OCI-LY1 (cell line): ENCODE results near the gene CAMTA2.
A peak's percentile ranks its signal among the peaks of the same experiment; 100 is the strongest.

Experiments
- H2AFZ ChIP-seq: fragments of 200-600 bp; sonication (generic), shearing (Covaris generic); 2 replicates; pipeline ENCODE4 v1.6.0; 2014; ENCODE audit warnings: antibody characterized with exemption, mild to moderate bottlenecking, low read length
- H3F3A ChIP-seq: fragments of 200-600 bp; sonication (generic), shearing (Covaris generic); 2 replicates; pipeline ENCODE4 v1.6.0; 2014; ENCODE audit warnings: mild to moderate bottlenecking, antibody characterized with exemption, low read length, moderate library complexity; ENCODE audit not compliant: insufficient read depth
- H3K27ac ChIP-seq: fragments of 200-600 bp; sonication (generic); 2 replicates; pipeline ENCODE4 v1.5.1; 2014; ENCODE audit warnings: low read length, mixed run types, mild to moderate bottlenecking, low read depth; ENCODE audit not compliant: poor library complexity, severe bottlenecking
- H3K27me3 ChIP-seq: fragments of 200-600 bp; sonication (generic); 2 replicates; pipeline ENCODE4 v1.6.0; 2014; ENCODE audit warnings: antibody characterized with exemption, mild to moderate bottlenecking, low read length, moderate library complexity; ENCODE audit not compliant: insufficient read depth
- H3K36me3 ChIP-seq: fragments of 200-600 bp; sonication (generic); 2 replicates; pipeline ENCODE4 v1.6.1; 2014; ENCODE audit warnings: mild to moderate bottlenecking, antibody characterized with exemption, low read length, moderate library complexity, mixed read lengths; ENCODE audit not compliant: insufficient read depth
- H3K4me1 ChIP-seq: fragments of 200-600 bp; sonication (generic); 2 replicates; pipeline ENCODE4 v1.5.1; 2014; ENCODE audit warnings: mild to moderate bottlenecking, low read length, moderate library complexity; ENCODE audit not compliant: insufficient read depth, severe bottlenecking
- H3K4me2 ChIP-seq: fragments of 200-600 bp; sonication (generic), shearing (Covaris generic); 2 replicates; pipeline ENCODE4 v1.6.1; 2014; ENCODE audit warnings: low read length
- H3K4me3 ChIP-seq: fragments of 200-600 bp; sonication (generic); 2 replicates; pipeline ENCODE4 v1.5.1; 2014; ENCODE audit warnings: low read length, low read depth, mild to moderate bottlenecking, mixed read lengths; ENCODE audit not compliant: poor library complexity, severe bottlenecking
- H3K79me2 ChIP-seq: fragments of 200-600 bp; shearing (Covaris generic); 2 replicates; pipeline ENCODE4 v1.6.1; 2016; ENCODE audit warnings: mixed run types, low read length, mixed read lengths; ENCODE audit not compliant: insufficient read depth
- H3K9ac ChIP-seq: fragments of 200-600 bp; sonication (generic), shearing (Covaris generic); 2 replicates; pipeline ENCODE4 v1.6.1; 2014; ENCODE audit warnings: mild to moderate bottlenecking, low read length, mixed read lengths
- H3K9me2 ChIP-seq: fragments of 200-600 bp; sonication (generic), shearing (Covaris generic); 2 replicates; pipeline ENCODE4 v1.6.1; 2014; ENCODE audit warnings: low read depth, mild to moderate bottlenecking, low read length, mixed read lengths
- H3K9me3 ChIP-seq: fragments of 200-600 bp; shearing (Covaris generic); 2 replicates; pipeline ENCODE4 v1.6.1; 2014; ENCODE audit warnings: low read length, mixed read lengths
- H4K20me1 ChIP-seq: fragments of 200-600 bp; sonication (generic), shearing (Covaris generic); 2 replicates; pipeline ENCODE4 v1.6.0; 2016; ENCODE audit warnings: mild to moderate bottlenecking, low read length; ENCODE audit not compliant: insufficient read depth
- CTCF ChIP-seq: fragments of 200-600 bp; sonication (generic), shearing (Covaris generic); IDR thresholded peaks from 2 replicates; pipeline ENCODE4 v1.5.1; 2017; ENCODE audit warnings: mild to moderate bottlenecking, antibody characterized with exemption, low read length, moderate library complexity, mixed read lengths
- EZH2 ChIP-seq: fragments of 200-600 bp; sonication (generic), shearing (Covaris generic); IDR thresholded peaks from 2 replicates; pipeline ENCODE4 v1.8.0; 2017; ENCODE audit warnings: borderline replicate concordance, mixed run types, mild to moderate bottlenecking, antibody characterized with exemption, low read length, moderate library complexity, mixed read lengths

The CAMTA2 gene, protein sequence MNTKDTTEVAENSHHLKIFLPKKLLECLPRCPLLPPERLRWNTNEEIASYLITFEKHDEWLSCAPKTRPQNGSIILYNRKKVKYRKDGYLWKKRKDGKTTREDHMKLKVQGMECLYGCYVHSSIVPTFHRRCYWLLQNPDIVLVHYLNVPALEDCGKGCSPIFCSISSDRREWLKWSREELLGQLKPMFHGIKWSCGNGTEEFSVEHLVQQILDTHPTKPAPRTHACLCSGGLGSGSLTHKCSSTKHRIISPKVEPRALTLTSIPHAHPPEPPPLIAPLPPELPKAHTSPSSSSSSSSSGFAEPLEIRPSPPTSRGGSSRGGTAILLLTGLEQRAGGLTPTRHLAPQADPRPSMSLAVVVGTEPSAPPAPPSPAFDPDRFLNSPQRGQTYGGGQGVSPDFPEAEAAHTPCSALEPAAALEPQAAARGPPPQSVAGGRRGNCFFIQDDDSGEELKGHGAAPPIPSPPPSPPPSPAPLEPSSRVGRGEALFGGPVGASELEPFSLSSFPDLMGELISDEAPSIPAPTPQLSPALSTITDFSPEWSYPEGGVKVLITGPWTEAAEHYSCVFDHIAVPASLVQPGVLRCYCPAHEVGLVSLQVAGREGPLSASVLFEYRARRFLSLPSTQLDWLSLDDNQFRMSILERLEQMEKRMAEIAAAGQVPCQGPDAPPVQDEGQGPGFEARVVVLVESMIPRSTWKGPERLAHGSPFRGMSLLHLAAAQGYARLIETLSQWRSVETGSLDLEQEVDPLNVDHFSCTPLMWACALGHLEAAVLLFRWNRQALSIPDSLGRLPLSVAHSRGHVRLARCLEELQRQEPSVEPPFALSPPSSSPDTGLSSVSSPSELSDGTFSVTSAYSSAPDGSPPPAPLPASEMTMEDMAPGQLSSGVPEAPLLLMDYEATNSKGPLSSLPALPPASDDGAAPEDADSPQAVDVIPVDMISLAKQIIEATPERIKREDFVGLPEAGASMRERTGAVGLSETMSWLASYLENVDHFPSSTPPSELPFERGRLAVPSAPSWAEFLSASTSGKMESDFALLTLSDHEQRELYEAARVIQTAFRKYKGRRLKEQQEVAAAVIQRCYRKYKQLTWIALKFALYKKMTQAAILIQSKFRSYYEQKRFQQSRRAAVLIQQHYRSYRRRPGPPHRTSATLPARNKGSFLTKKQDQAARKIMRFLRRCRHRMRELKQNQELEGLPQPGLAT

DNA sequence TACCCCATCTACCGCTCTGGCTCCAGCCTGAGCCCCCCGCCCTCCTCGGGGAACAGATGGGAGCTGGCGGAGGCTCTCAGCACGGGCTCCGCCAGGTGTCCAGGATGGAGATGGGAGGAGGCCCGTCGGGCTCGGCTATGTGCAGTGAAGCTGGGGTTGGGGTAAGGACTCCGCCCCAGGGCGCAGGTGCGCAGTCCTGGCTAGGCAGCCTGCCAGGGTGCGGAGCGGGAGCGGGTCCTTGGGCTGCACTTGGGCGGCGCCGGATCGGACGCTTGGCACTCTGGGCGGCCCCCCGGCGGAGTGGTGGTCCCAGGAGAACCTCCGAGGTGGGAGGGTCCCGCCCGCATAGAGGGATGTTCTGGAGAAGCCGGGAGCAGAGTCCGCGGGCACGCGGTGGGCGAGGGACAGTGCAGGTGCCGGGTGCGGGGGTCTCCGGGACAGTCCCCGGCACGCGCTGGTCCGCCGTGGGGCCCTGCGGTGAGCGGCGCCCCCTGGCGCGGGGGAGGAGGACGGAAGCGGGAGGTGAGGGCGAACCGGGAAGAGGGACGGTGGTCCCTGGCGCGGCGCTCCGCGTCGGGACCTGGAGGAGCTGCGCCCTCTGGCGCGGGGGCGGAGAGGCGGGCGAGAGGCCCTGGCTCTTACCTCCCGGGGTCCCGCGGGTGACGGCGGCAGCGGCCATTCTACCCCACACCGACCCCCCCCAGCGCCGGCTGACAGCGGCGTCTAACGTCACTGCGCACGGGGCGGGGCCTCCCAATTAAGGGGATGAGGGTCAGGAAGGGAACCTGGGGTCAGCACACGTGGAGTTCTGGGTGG lies at the start of gene CAMTA2:
Gene CAMTA2, minus strand, starts transcription at position 725 of the 816 bp plus-strand sequence. CDS start 1,453 bp downstream, outside the sequence.
- TF ChIP-seq EZH2 (no peak), CTCF (peak; percentile 93)
- H3K27me3 ChIP-seq: no peaks in the 10 kb centered on the region
- peak within 1 kb of the TSS; percentile 77 for H3K9ac ChIP-seq
- H3K79me2 ChIP-seq: no peaks in the 10 kb centered on the region
- peak within 1 kb of the TSS; percentile 72 for H3K4me3 ChIP-seq
- no peaks in the 10 kb centered on the region for H3K9me3 ChIP-seq
- no peaks in the 10 kb centered on the region for H3K9me2 ChIP-seq
- no peaks in the 10 kb centered on the region for H4K20me1 ChIP-seq
- H3K4me2 ChIP-seq: peak within 1 kb of the TSS; percentile 83
- H2AFZ ChIP-seq: no peak within 1 kb of the TSS
- H3F3A ChIP-seq: 0 out of 2 replicates have a peak, but pooled peaks cover 4% of the 10 kb centered on the region
- peak within 1 kb of the TSS; percentile 46 for H3K27ac ChIP-seq
- peaks cover 14% of the 10 kb centered on the region for H3K36me3 ChIP-seq
- peaks cover 25% of the 10 kb centered on the region for H3K4me1 ChIP-seq

DNA sequence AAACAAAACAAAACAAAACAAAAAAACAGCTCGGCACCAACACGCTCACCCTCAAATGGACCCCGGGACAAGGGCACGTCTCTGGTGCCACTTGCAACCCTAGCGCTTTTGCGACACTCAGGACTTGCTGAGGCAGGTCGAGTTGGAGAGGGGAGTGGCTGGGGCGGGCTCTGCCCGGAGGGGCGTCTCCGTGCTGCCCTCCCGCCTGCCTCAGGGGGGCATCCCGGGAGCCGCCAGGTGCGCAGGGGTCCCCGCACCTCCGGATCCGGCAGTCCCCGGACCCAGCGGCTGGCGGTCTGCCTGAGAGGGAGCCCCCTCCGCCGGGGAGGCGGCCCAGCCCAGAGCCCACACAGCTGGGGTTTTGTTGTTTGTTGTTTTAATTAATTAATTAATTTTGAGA lies 47.8 kb upstream of the CAMTA2 start, which contains the start of gene SLC52A1:
Gene SLC52A1, minus strand, starts transcription at position 112 of the 400 bp plus-strand sequence. CDS start 820 bp downstream, outside the sequence.
- no peak within 1 kb of the TSS for H3K9ac ChIP-seq
- H3K79me2 ChIP-seq: no peaks in the 10 kb centered on the region
- H3F3A ChIP-seq: no peaks in the 10 kb centered on the region
- no peak within 1 kb of the TSS for H2AFZ ChIP-seq
- peaks cover 25% of the 10 kb centered on the region for H3K4me1 ChIP-seq
- no peaks in the 10 kb centered on the region for H4K20me1 ChIP-seq
- H3K27me3 ChIP-seq: no peaks in the 10 kb centered on the region
- no peaks in the 10 kb centered on the region for H3K36me3 ChIP-seq
- no peak within 1 kb of the TSS for H3K27ac ChIP-seq
- no peak for TF ChIP-seq EZH2
- no peak for TF ChIP-seq CTCF
- peak within 1 kb of the TSS; percentile 22; the same call in 1 of the 2 replicates for H3K4me2 ChIP-seq
- no peaks in the 10 kb centered on the region for H3K9me2 ChIP-seq
- H3K9me3 ChIP-seq: no peaks in the 10 kb centered on the region
- peak within 1 kb of the TSS; percentile 28 for H3K4me3 ChIP-seq
